ENCODE data around the gene PKIG.
"Not testable (repeated sequence)": the region's sequence is repeated elsewhere in the genome, so short reads cannot be mapped to it uniquely, and the experiment has no call there.

The PKIG gene

DNA sequence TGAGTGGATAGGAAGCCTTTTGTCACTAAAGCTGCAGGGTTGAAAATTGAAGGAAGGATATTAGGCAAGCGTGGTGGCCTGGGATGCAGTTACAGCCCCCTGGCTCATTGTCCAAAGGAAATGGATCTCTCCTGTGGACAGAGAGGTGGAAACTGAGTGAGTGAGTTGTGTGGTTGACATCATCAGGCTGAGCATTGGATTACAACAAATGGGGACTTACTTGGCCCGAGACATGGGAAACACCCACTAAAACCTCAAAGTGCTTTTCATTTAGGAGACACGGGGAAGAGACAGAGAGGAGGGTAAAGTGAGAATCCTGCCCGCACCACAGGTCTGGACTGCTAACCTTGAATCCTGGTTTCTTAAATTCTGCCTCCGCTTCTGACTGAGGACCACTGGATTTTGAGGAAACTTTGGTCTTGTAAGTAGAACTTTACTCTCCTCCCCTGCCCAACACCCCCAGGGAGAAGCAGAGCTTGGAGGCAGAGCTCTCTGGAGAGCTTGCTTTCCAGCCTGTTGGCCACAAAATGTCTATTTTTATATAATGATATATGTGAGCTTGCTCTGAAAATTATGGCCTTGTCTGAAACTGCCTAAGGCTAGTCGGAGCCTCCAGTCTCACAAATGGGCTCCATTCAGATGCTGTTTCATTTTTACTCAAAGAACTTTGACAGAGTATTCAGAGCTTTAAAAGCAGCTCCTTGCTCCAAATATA is at the start of gene PKIG:
TSS of gene PKIG (plus strand) at position 269 of the 715 bp plus-strand sequence. CDS start 31,978 bp downstream, outside the sequence.
- no peak for DNase-seq (ENCODE audit: low spot score)

- peak; percentile 69 for DNase-seq (ENCODE audit: low spot score)
Observed at GRCh38 chr20:44532981-44533331, 49.4 kb upstream of the PKIG start.

GRCh38 chr20:44533928-44534327 is 48.5 kb upstream of the PKIG start:
- no peak for DNase-seq (ENCODE audit: low spot score)

- no peak for DNase-seq (ENCODE audit: low spot score)
Observed at GRCh38 chr20:44536175-44536574, 46.2 kb upstream of the PKIG start.

- no peak for DNase-seq (ENCODE audit: low spot score)
Observed at GRCh38 chr20:44537993-44538392, 44.4 kb upstream of the PKIG start.

DNA sequence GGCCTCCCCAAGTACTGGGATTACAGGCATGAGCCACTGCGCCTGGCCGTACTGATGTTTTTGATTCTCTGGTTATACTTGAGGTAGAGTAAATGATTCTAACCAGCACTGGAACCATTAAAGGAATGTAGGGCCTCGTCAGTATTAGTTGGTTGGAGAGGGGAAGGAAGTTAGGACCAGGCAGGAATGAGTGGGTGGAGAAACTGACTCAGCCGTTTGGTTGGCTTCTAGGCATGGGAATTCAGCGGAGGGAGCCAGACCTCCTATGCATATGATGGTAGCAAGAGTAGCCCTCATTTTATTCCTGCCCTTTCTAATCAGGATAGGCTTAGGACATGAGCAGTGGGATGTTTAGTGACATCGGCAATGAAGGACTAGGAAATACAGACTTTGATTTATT is 41.5 kb upstream of the PKIG start:
- peak; percentile 87 for DNase-seq (ENCODE audit: low spot score)

- no peak for DNase-seq (ENCODE audit: low spot score)
Observed at GRCh38 chr20:44541992-44542391, 40.4 kb upstream of the PKIG start.

DNA sequence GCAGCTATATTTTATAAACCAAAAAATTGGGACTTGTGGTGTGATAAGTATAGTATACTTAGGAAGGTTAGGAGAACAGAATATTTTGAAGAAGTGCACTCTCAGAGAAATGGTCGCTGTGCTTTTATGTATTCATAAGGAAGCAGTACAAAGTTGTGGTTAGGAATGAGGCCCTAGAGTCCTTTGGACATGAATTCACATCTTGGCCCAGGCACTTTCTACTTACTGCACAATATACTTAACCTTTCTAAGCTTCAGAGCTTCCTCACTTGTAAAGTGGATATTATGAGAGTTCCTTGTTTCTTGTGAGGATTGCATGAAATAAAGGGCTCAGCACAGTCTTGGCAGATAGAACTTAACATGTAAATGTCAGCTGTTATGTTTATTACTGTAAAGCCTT is 39.5 kb upstream of the PKIG start:
- DNase-seq (ENCODE audit: low spot score), result no peak

- no peak for DNase-seq (ENCODE audit: low spot score)
Observed at GRCh38 chr20:44543358-44543757, 39.0 kb upstream of the PKIG start.

DNA sequence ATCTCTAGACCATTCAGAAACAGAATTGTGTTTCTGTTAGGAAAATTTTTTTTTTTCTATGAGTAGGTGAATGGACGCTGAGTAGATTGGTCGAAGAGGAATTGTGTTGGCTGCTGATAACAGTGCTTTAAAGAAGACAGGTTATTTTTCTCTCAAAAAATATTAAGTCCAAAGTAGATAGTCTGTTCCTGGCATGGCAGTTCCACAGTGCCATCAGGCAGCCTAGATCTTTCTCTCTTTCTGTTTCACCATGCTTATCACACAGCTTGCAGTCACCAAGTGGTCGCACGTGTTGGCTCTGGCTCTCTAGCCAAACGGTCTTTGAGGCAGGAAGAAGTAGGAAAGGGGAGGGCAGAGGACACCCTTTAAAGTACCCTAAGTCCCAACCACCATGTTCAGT is 38.1 kb upstream of the PKIG start:
- DNase-seq (ENCODE audit: low spot score), result no peak

GRCh38 chr20:44547419-44547818 is 35.0 kb upstream of the PKIG start:
- DNase-seq (ENCODE audit: low spot score), result no peak

DNA sequence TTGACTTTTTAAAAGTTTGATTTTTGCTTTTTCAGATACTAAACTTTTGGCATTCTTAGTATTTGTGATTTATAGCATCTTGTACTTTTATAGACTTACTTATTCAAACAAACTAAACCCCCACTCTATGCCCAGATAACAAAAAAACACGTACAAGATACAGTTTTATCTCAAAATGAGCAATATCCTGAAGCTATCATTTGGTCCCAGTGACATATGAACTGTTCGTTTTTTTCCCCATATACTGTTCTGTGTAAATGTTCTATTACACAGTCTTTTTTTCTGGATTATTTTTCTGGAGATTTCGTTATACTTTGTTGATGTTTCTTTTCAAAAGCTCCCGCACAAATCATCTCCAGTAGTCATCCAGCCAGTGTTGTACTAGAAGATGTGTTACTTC is 33.3 kb upstream of the PKIG start:
- DNase-seq (ENCODE audit: low spot score), result no peak

DNA sequence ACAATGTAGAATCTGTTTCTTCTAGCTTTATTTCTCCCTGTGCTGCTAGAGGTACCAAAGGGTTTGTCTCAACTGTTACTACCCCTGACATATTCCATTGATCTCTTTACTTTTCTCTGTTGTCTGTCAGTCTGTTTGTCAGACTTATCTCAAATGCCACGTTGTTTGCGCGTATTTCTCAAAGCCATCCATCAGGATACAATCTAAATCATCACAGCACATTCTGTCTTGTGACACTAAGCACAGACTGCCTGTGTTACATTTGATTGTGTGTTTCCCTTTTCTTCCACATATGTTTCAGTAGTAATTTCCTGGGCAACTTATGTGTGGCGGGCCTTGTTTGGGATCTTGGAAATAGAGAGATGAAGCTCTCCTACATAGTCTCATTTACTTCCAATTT is 30.3 kb upstream of the PKIG start:
- no peak for DNase-seq (ENCODE audit: low spot score)

- DNase-seq (ENCODE audit: low spot score), result no peak
Observed at GRCh38 chr20:44552568-44552949, 29.8 kb upstream of the PKIG start.

DNA sequence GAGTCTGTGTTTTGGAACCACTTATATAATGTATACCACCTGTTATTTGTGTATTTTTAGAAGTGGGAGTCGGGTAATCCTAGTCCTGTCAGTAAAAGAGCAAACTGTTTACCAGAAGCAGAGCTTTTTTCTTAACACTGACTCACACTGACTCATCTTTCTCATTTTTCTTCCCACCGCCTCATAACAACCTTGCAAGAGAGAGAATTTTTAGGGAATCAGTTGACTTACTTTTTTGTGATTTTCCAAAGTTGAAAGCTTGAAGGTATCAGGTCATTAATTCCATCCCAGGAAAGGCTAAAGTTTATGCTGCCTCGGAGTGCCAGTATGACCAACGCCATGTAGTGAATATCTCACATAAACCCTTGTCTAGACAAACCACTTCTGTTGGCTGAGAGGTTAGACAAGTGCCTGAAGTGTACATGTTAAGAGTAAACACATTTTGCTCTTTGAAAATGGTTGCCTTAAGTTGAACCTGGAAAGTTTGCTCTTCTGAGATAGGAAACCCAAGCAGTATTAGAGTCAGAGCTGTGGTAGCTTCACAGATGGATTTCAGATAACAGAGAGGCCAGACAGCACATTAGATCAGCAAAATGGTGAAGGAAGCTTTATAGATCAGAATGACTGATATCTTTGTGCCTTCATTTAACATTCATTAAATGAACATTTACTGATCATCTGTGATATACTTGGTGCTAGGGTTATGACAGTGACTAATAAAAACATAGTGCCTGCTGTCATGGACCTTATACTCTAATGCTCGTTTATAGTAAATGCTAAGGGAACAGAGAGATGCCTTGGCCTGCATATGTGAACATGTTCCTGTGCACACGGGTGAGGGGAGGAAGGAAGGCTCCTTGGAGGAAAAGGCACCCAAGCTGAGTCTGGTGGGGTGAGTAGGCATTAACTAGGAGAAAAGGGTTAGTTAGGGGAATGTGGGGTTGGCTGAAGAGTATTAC is 29.1 kb upstream of the PKIG start:
- peak; percentile 66 for DNase-seq (ENCODE audit: low spot score)

- DNase-seq (ENCODE audit: low spot score), result no peak
Observed at GRCh38 chr20:44559302-44559701, 23.1 kb upstream of the PKIG start.

DNA sequence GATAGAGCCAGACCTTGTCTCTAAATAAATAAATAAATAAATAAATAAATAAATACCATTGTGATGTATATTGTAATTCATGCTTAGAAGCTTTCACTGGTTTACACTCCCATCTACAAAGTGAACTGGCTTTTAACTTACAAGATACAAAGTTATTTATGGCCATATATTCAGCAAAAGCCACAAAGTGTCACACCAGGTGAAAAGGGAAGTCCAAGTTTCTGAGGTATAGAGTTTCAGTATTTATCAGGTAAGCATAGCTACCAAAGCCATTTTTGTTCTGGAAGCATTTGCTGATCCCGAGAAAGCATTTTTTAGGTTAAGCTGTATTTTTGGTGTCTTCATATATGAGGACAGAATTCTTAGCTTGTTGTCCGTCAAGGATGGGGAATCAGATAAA is 22.1 kb upstream of the PKIG start:
- no peak for DNase-seq (ENCODE audit: low spot score)

DNA sequence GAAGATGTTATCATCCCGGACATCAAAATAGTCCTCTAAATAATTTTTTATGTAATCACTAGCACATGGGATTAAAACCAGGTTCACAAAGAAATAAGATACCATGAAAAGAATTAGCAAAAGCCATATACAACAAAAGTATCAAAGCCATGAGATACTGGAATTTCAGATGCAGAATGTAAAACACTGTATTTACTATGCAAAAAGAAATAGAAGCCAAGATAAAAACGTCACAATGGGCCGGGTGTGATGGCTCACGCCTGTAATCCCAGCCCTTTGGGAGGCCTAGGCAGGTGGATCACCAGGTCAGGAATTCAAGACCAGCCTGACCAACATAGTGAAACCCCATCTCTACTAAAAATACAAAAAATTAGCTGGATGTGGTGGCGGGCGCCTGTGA is 21.6 kb upstream of the PKIG start:
- DNase-seq (ENCODE audit: low spot score), result not testable (repeated sequence)

GRCh38 chr20:44561876-44562275 is 20.5 kb upstream of the PKIG start:
- no peak for DNase-seq (ENCODE audit: low spot score)

- no peak for DNase-seq (ENCODE audit: low spot score)
Observed at GRCh38 chr20:44566018-44566417, 16.4 kb upstream of the PKIG start.

DNA sequence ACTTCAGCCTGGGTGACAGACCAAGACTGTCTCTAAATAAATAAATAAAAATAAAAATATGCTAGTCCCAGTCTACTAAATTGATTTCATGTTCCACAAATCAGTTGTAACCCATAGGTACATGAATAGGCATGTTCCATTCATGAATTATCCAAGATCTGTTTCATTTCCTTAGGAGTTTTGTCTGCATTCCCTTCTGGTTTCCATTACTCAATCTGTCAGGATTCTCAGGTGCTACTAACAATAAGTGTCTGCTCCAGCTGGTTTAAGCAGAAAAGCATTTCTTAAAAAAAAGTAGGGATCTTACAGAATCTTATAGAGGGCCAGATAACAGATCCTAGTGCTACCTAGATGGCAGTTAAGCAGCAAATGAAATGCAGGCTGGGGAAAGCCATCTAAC is 15.6 kb upstream of the PKIG start:
- no peak for DNase-seq (ENCODE audit: low spot score)

DNA sequence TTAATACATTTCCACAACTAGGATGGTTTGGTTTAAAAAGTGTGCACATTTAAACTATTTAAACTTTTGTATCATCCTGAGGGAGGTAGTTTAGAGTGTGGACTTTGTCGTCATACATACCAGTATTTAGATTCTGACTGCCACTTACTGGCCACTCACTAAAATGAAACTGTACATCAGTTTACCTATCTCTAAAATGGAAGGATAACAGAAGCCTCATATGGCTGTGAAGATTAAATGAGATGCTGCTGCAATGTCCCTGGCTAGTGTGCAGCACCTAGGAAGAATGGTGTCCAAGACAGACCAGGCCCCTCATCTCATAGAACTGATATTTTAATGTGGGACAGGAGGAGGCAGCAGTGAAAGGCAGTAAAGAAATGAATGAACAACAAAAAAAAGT is 12.0 kb upstream of the PKIG start:
- DNase-seq (ENCODE audit: low spot score), result no peak

GRCh38 chr20:44571362-44571988 is 10.9 kb upstream of the PKIG start:
- DNase-seq (ENCODE audit: low spot score), result no peak

All from RKO (cell line).